ENCODE results near the gene PLEKHA5.
A peak's percentile ranks its signal among the peaks of the same experiment; 100 is the strongest.

The PLEKHA5 gene

DNA sequence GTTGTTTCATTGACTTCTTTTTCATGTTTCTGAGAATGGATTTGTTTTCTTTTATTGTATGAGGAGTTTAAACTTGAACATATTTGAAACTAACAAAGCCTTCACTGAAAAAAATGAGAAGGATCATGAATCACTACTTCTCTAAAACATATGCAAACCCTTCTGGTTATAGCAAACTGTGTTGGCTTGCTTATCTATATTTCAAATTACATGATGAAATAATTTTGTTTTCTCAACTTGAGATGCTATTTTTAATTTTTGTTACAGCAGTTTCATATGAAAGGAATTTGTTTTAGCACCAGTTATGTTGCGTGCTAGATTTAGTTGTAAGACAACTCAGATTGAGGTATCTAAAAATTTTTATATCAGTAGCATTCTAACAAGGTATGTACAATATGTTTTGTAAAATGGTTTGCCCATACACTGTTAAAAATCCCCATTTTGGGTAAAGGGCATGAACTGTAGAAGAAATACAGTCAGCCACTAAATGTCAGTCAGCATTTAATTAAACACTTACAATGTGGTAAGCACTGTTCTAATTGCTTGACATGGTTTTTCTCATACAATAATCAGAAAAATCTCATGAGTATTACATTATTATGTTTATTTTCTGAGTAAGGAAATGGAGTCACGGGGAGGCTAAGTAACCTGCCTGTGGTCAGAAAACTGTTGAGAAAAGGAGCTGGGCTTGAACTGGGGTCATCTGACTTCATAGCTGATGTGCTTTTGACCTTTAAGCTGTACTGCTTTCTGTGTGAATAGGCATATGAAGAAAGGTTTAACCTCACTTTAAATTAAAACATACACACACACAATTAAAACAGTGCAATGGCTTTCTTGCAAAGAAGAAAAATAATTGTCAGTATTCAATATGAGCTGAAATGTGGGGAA lies 105.7 kb downstream of the PLEKHA5 start:
- no peak for DNase-seq

- DNase-seq, result no peak
Observed at GRCh38 chr12:19236656-19237055, 107.1 kb downstream of the PLEKHA5 start.

DNA sequence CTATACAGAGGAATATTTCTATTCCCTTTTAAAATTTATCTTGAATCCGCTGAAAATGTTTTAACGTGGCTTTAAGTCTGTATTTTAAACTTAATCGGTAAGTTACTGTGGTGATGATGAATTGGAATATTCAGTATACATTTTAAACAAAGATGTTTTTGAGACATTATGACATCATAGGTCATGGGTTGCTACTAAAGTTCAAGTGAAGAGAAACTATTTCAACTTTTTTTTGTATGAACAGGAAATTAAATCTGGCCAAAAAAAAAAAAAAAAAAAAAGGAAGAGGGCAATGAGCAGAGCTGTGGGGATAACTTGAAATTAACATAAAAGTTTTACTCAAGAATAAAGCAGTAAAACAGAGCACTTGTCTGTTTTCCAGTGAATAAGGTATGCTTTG lies 109.0 kb downstream of the PLEKHA5 start:
- DNase-seq, result no peak

DNA sequence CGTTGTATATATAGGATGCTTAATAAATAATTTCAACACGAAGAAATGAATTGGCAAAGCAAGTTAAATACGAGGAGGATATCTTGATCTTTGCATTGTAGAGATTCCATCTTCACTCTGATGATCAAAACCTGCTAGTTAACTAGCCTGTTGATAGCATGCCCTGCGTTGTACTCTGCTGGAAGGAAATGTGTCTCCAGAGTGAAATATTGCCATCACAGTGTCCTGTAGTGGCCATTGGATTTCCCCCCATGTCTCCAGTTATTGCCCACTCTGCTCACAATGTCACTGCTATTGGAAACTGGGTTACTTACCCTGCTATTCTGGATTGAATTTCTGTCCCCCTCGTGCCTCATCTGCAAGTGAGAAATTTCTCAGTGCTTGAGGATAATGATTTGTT lies 109.6 kb downstream of the PLEKHA5 start:
- no peak for DNase-seq

- no peak for DNase-seq
Observed at GRCh38 chr12:19239616-19240234, 110.2 kb downstream of the PLEKHA5 start.

DNA sequence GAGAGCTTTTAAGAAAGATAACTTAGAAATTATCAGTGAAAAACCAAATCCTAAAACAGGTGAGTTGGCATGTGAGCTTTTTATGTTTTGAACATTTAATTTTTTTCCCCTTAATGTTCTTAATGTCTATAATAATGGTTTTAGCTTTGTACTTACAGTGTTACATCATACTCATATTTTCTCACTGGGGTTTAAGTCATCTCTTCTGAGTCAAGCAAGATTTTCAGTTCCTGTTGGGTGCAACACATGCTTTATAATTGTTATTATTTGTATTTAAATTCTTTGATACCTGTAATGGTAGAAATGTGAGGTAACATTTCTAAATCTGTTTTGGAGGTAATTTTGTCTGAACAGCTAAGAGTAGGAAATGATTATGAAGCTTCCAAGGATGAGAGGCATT lies 113.0 kb downstream of the PLEKHA5 start:
- DNase-seq, result no peak

DNA sequence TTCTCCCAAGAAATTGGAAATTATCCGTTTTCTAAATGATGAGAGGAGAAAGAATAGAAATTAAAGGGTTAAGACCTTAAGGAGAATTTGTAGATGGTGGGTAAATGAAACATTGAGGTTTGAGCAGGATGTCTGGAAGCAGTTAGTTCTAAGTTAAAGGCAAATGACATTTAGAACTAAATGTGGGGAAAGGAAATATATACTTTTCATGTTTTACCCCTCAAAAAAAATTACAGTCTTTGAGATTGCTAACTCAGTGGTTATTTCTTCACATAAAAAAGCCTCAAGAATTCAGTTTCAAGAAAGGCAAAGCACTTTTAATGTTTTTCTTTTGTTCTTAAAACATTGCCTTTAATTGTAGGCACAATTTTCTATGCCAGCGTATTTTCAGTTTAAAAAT lies 114.0 kb downstream of the PLEKHA5 start:
- DNase-seq, result no peak

GRCh38 chr12:19244312-19244711 lies 114.8 kb downstream of the PLEKHA5 start:
- DNase-seq, result no peak

GRCh38 chr12:19245106-19245505 lies 115.6 kb downstream of the PLEKHA5 start:
- DNase-seq, result no peak

DNA sequence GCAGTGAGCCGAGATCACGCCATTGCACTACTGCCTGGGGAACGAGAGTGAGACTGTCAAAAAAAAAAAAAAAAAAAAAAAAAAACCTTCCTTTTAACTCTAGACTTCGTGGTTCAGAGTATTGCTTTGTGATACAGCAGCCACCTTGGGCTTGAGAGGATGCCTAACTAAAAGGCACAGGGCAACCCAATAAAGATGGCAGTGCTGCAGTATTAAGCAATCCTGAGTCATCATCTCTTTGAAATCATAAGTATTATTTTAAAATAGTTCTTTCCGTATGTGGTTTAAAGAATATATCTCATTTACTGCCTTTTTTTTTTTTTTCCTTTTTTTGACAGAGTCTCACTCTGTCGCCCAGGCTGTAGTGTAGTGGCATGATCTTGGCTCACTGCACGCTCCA lies 116.1 kb downstream of the PLEKHA5 start:
- DNase-seq, result no peak

- no peak for DNase-seq
Observed at GRCh38 chr12:19246933-19247332, 117.4 kb downstream of the PLEKHA5 start.

DNA sequence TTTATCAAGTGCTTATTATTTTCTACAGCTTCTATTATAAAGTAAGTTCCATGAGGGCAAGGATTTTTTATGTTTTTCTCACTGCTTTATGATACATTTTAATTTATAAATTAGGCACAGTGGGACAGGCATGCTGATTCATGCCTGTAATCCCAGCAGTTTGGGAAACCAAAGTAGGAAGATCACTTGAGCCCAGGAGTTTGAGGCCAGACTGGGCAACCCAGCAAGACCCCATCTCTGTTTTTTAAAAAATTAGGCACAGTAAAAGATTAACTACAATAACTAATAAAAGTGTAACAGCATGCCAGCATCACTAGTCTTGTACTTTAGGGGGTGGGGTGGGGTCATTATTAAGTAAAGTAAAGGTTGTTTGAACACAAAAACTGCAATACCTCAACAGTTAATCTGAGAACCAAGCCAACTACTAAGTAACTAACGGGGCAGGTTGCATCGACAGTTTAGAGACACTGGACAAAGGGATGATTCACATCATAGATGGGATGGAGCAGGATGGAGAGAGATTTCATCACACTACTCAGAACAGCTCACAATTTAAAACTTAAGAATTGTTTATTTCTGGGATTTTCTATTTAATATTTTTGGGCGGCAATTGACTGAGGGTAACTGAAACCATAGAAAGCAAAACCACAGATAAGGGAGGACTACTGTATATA lies 119.5 kb downstream of the PLEKHA5 start:
- DNase-seq, result no peak

DNA sequence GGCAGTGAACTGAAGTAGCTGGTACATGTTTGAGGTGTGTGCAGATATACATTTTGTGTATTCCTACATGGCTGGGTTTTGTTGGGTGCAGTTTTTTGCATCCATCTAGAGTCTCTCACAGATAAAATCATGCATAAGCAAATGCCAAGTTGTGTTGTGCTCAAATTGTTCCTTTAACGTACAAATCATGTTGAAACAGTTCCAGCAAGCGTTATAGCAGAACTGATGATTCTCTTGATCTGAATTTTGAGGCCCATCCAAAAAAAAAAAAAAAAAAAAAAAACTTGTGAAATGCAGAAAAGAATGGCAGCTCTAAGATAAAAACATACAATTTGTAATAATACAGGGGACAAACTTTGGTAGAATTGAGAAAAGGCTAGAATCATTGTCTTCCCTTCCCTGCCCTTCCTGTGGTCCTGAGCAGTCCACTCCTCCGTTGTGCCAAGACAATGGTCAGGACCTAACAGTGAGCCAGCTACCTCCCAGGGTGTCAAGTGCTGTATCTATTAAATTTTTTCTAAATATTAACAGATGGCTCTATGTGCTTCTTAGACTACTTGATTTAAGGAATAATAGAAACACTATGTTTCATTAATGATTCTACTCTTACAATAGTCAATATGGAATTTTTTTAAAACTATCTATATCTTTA lies 122.1 kb downstream of the PLEKHA5 start:
- DNase-seq, result no peak

- DNase-seq, result no peak
Observed at GRCh38 chr12:19260135-19260534, 130.6 kb downstream of the PLEKHA5 start.

GRCh38 chr12:19261773-19262172 lies 132.2 kb downstream of the PLEKHA5 start:
- DNase-seq, result no peak

- no peak for DNase-seq
Observed at GRCh38 chr12:19263672-19264071, 134.1 kb downstream of the PLEKHA5 start.

GRCh38 chr12:19273482-19274330 lies 144.2 kb downstream of the PLEKHA5 start:
- peak; percentile 79 for DNase-seq

DNA sequence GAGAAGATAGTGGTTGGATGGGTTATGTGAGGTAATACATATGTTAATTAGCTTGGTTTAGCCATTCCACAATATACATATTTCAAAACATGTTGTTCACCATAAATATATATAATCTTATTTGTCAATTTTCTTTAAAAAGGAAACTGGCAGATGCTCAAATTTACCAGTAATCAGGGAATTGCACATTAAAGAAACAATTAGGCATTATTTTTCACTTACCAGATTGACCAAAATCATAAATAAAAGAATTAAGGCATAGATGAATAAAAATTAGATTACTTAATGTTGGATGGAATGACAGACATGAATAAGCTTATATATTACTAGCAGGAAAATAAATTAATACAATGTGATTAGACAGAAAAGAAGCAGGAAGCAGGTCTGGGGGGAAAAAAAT lies 147.2 kb downstream of the PLEKHA5 start:
- DNase-seq, result no peak

DNA sequence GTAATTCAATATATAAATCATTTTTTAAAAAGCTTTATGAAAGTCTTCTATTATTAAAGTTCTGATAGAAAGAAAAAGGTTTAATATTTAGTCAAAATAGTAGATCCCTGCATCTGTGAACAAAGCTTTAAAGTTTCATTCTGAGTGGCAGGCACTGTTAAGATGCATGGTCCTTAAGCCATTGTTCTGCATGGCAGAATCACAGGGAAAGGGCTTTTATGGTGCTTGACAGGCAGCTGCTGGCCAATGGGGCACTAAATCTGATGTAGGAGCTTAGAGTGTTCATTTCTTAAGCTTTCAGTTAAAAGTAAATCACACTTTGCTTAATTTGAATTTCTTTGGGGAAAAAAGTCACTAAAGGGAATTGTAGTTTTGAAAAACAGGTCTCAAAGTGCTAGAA lies 148.2 kb downstream of the PLEKHA5 start:
- no peak for DNase-seq

GRCh38 chr12:19278407-19278806 lies 148.9 kb downstream of the PLEKHA5 start:
- DNase-seq, result no peak

DNA sequence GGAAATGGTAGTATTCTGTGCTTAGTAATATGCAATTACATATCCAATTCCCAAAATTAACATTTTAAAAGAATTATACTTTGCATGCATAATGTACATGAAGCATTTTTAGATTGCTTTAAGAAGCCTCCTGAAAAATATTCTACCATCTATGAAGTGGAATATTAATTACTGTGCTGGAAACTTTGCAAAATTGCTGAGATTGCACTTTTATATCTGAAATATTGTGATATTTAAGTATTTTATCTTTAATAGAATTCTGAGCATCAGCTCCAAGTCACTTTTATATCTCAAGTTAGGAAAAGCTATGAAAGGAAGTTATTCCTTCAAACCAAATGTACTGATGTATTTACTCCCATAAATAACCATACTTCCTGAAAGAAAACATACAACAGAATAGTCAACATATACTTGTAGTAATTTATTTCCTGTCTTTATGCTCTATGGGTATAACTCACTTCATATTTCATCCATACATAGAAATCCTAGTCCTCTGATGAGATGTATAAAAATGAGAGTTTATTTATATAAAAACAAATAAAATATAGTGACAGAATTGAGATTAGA lies 152.7 kb downstream of the PLEKHA5 start:
- no peak for DNase-seq

- no peak for DNase-seq
Observed at GRCh38 chr12:19284658-19285057, 155.1 kb downstream of the PLEKHA5 start.

Measured in activated effector memory CD4-positive, alpha-beta T cell treated with anti-CD3 and anti-CD28 coated beads, Interleukin-2, amount 50 U/mL, for 16 hours (primary cell).